Mesenchymal stem cell (in vitro differentiated cells and primary cell): ENCODE measurements around the gene MAPK6.

ENCODE experiments used
- DNase-seq: peaks from one replicate; pipeline ENCODE4 v3.0.0-alpha.2; 2013
- H2AFZ ChIP-seq: one replicate; pipeline ENCODE4 v1.6.1; 2013; ENCODE audit warnings: low read depth, mild to moderate bottlenecking, control low read depth, inconsistent platforms, low read length, moderate library complexity
- H2AK5ac ChIP-seq: 2 replicates; pipeline ENCODE4 v1.6.1; 2013; ENCODE audit warnings: low read length, moderate library complexity, mild to moderate bottlenecking, inconsistent platforms; ENCODE audit not compliant: severe bottlenecking
- H2BK120ac ChIP-seq: one replicate; pipeline ENCODE4 v1.6.1; 2013; ENCODE audit warnings: low read depth, mild to moderate bottlenecking, inconsistent platforms, low read length, moderate library complexity
- H2BK12ac ChIP-seq, 2 experiments: one replicate each; pipeline ENCODE4 v1.6.1; 2013; ENCODE audit warnings: inconsistent platforms in 2 of 2, low read length in 2 of 2, mild to moderate bottlenecking in 2 of 2, moderate library complexity in 2 of 2, control low read depth in 1 of 2
- H2BK15ac ChIP-seq: one replicate; pipeline ENCODE4 v1.6.1; 2013; ENCODE audit warnings: mild to moderate bottlenecking, low read depth, inconsistent platforms; ENCODE audit not compliant: poor library complexity, severe bottlenecking
- H2BK5ac ChIP-seq: 2 replicates; pipeline ENCODE4 v1.6.1; 2013; ENCODE audit warnings: low read depth, mild to moderate bottlenecking, low read length, control low read depth, inconsistent platforms; ENCODE audit not compliant: poor library complexity, severe bottlenecking
- H3K14ac ChIP-seq, 2 experiments: one replicate each; pipeline ENCODE4 v1.6.1; 2013; ENCODE audit warnings: inconsistent platforms in 2 of 2, low read length in 2 of 2, control low read depth in 1 of 2, mild to moderate bottlenecking in 1 of 2, moderate library complexity in 1 of 2
- H3K18ac ChIP-seq, 2 experiments: one replicate each; pipeline ENCODE4 v1.6.1; 2013; ENCODE audit warnings: inconsistent platforms in 2 of 2, low read length in 2 of 2, control low read depth in 1 of 2, low read depth in 1 of 2, mild to moderate bottlenecking in 1 of 2
- H3K23ac ChIP-seq, 2 experiments: one replicate each; pipeline ENCODE4 v1.6.1; 2013; ENCODE audit warnings: inconsistent platforms in 2 of 2, low read length in 2 of 2, mild to moderate bottlenecking in 2 of 2, moderate library complexity in 2 of 2, control low read depth in 1 of 2
- H3K27ac ChIP-seq: 2 replicates; pipeline ENCODE4 v1.5.1; 2013; ENCODE audit warnings: mild to moderate bottlenecking, moderate library complexity, low read length, control low read depth, inconsistent platforms; ENCODE audit not compliant: poor library complexity, severe bottlenecking
- H3K27me3 ChIP-seq, 2 experiments: 2 replicates each; pipeline versions ENCODE4 v1.6.1 to v1.7.0; 2013; ENCODE audit warnings: low read length in 2 of 2, mild to moderate bottlenecking in 2 of 2, moderate library complexity in 2 of 2, control low read depth in 1 of 2, inconsistent platforms in 1 of 2; ENCODE audit not compliant: control insufficient read depth in 1 of 2, insufficient read depth in 1 of 2
- H3K36me3 ChIP-seq, 2 experiments: 2 replicates each; pipeline versions ENCODE4 v1.6.1 to v1.7.0; 2013; ENCODE audit warnings: low read length in 2 of 2, control low read depth in 1 of 2, inconsistent platforms in 1 of 2, low read depth in 1 of 2, mild to moderate bottlenecking in 1 of 2; ENCODE audit not compliant: insufficient read depth in 2 of 2, control insufficient read depth in 1 of 2
- H3K4ac ChIP-seq, 2 experiments: one replicate each; pipeline ENCODE4 v1.6.1; 2013; ENCODE audit warnings: inconsistent platforms in 2 of 2, low read length in 2 of 2, mild to moderate bottlenecking in 2 of 2, moderate library complexity in 2 of 2, control low read depth in 1 of 2, low read depth in 1 of 2
- H3K4me1 ChIP-seq: 2 replicates; pipeline ENCODE4 v1.6.1; 2013; ENCODE audit warnings: low read depth, low read length, control low read depth; ENCODE audit not compliant: control insufficient read depth, insufficient read depth
- H3K4me2 ChIP-seq: 2 replicates; pipeline ENCODE4 v1.6.1; 2013; ENCODE audit warnings: low read length, mild to moderate bottlenecking, inconsistent platforms; ENCODE audit not compliant: poor library complexity, severe bottlenecking
- H3K4me3 ChIP-seq, 2 experiments: 2 replicates each; pipeline versions ENCODE4 v1.5.1 to v1.7.0; 2013; ENCODE audit warnings: low read length in 2 of 2, mild to moderate bottlenecking in 2 of 2, control low read depth in 1 of 2, low read depth in 1 of 2; ENCODE audit not compliant: insufficient read depth in 1 of 2
- H3K79me1 ChIP-seq: replicated peaks from 2 replicates; pipeline ENCODE4 v1.6.1; 2013; ENCODE audit warnings: mild to moderate bottlenecking, control low read depth, low read length, inconsistent platforms; ENCODE audit not compliant: poor library complexity, severe bottlenecking
- H3K9ac ChIP-seq: 2 replicates; pipeline ENCODE4 v1.7.0; 2013; ENCODE audit warnings: mild to moderate bottlenecking, low read length, moderate library complexity
- H3K9me3 ChIP-seq: 2 replicates; pipeline ENCODE4 v1.7.0; 2013; ENCODE audit warnings: mild to moderate bottlenecking, low read length; ENCODE audit not compliant: control insufficient read depth
- H4K8ac ChIP-seq: one replicate; pipeline ENCODE4 v1.6.1; 2013; ENCODE audit warnings: inconsistent platforms, mild to moderate bottlenecking, low read length, moderate library complexity
- H4K91ac ChIP-seq: one replicate; pipeline ENCODE4 v1.6.1; 2013; ENCODE audit warnings: mild to moderate bottlenecking, low read length, inconsistent platforms
- WGBS: methylation state at CpG from one replicate; pipeline ENCODE4 v1.1.7; 2013; ENCODE audit warnings: mixed read lengths; 5-methylcytosine and 5-hydroxymethylcytosine counted together

Gene MAPK6

GRCh38 chr15:52014616-52015015, 4.4 kb upstream of the MAPK6 start:
- H2BK5ac ChIP-seq, result no peak overlapping the region
- H3K18ac ChIP-seq, result no peak overlapping the region
- H3K36me3 ChIP-seq, result no peaks in the 10 kb centered on the region
- no peak overlapping the region for H3K9ac ChIP-seq
- H3K79me1 ChIP-seq, result no peaks in the 10 kb centered on the region
- no peak for DNase-seq
- H2AFZ ChIP-seq, result no peak overlapping the region
- H3K23ac ChIP-seq, result no peak overlapping the region
- H3K27me3 ChIP-seq, result no peaks in the 10 kb centered on the region
- no peak overlapping the region for H2AK5ac ChIP-seq
- no peak overlapping the region for H4K91ac ChIP-seq
- no peak overlapping the region for H4K8ac ChIP-seq
- H3K9me3 ChIP-seq, result no peaks in the 10 kb centered on the region
- H3K4me1 ChIP-seq, result peaks cover 6% of the 10 kb centered on the region
- WGBS, result 100% methylated on average over 1 of the region's 1 CpG
- no peak overlapping the region for H2BK12ac ChIP-seq
- H3K4ac ChIP-seq, result no peak overlapping the region
- H2BK120ac ChIP-seq, result no peak overlapping the region
- no peak overlapping the region for H3K14ac ChIP-seq
- H3K4me2 ChIP-seq, result no peak overlapping the region
- no peak overlapping the region for H3K4me3 ChIP-seq
- no peak overlapping the region for H3K27ac ChIP-seq
- H2BK15ac ChIP-seq, result no peak overlapping the region

GRCh38 chr15:52016316-52016715, 2.7 kb upstream of the MAPK6 start:
- no peak overlapping the region for H2AFZ ChIP-seq
- no peaks in the 10 kb centered on the region for H3K9me3 ChIP-seq
- no peak overlapping the region for H3K4me2 ChIP-seq
- H2AK5ac ChIP-seq, result no peak overlapping the region
- H3K27me3 ChIP-seq, result no peaks in the 10 kb centered on the region
- no peak overlapping the region for H3K18ac ChIP-seq
- no peak overlapping the region for H3K4ac ChIP-seq
- H3K23ac ChIP-seq, result no peak overlapping the region
- no peak overlapping the region for H3K27ac ChIP-seq
- no peak overlapping the region for H3K4me3 ChIP-seq
- no peak overlapping the region for H2BK12ac ChIP-seq
- no peak overlapping the region for H3K14ac ChIP-seq
- H3K36me3 ChIP-seq, result no peaks in the 10 kb centered on the region
- no peak overlapping the region for H4K8ac ChIP-seq
- H3K4me1 ChIP-seq, result peaks cover 5% of the 10 kb centered on the region
- H3K9ac ChIP-seq, result no peak overlapping the region
- 98% methylated on average over 2 of the region's 2 CpGs for WGBS
- DNase-seq, result no peak
- H4K91ac ChIP-seq, result no peak overlapping the region
- no peak overlapping the region for H2BK15ac ChIP-seq
- H3K79me1 ChIP-seq, result no peaks in the 10 kb centered on the region
- H2BK120ac ChIP-seq, result no peak overlapping the region
- H2BK5ac ChIP-seq, result no peak overlapping the region

GRCh38 chr15:52018244-52018643, 775 bp upstream of the MAPK6 start:
- no peak overlapping the region for H3K4me2 ChIP-seq

GRCh38 chr15:52019394-52020220, 588 bp downstream of the MAPK6 start:
- peak overlapping the region; percentile 89 for H2BK120ac ChIP-seq
- H3K18ac ChIP-seq, result peak overlapping the region; percentile 91 to 99
- H2BK15ac ChIP-seq, result peak overlapping the region; percentile 89
- no peak overlapping the region for H2AK5ac ChIP-seq
- peak overlapping the region in 1 of 2 experiments; percentile 69 for H3K23ac ChIP-seq
- peak overlapping the region; percentile 87 to 94 for H3K4ac ChIP-seq
- peak overlapping the region; percentile 63 for H2AFZ ChIP-seq
- peak overlapping the region in 1 of 2 experiments; percentile 98 for H3K14ac ChIP-seq
- H4K8ac ChIP-seq, result peak overlapping the region; percentile 89
- H3K36me3 ChIP-seq, result peaks cover 0 to 1% of the 10 kb centered on the region in 2 experiments
- H3K9ac ChIP-seq, result peak overlapping the region; percentile 100
- peaks cover 13% of the 10 kb centered on the region for H3K4me1 ChIP-seq
- H3K4me2 ChIP-seq, result peak overlapping the region; percentile 64
- no peaks in the 10 kb centered on the region for H3K27me3 ChIP-seq
- peak; percentile 94 for DNase-seq
- peak overlapping the region; percentile 95 for H2BK5ac ChIP-seq
- H3K9me3 ChIP-seq, result no peaks in the 10 kb centered on the region
- peak overlapping the region; percentile 98 for H4K91ac ChIP-seq
- 2% methylated on average over 57 of the region's 100 CpGs for WGBS
- no peaks in the 10 kb centered on the region for H3K79me1 ChIP-seq
- peak overlapping the region; percentile 92 to 93 for H3K4me3 ChIP-seq
- peak overlapping the region in 1 of 2 experiments; percentile 52 for H2BK12ac ChIP-seq
- peak overlapping the region; percentile 92 for H3K27ac ChIP-seq

More at GRCh38 chr15:52018244-52018643, 775 bp upstream of the MAPK6 start:
- H2BK15ac ChIP-seq, result peak overlapping the region; percentile 86
- no peak overlapping the region for H3K23ac ChIP-seq
- H3K27me3 ChIP-seq, result no peaks in the 10 kb centered on the region
- H2BK12ac ChIP-seq, result peak overlapping the region in 1 of 2 experiments; percentile 10
- H3K9me3 ChIP-seq, result no peaks in the 10 kb centered on the region
- peak; percentile 48 for DNase-seq
- H3K4me3 ChIP-seq, result peak overlapping the region in 1 of 2 experiments; percentile 78
- H3K18ac ChIP-seq, result peak overlapping the region; percentile 92 to 98
- peak overlapping the region; percentile 96 for H4K91ac ChIP-seq
- no peaks in the 10 kb centered on the region for H3K36me3 ChIP-seq
- H2AK5ac ChIP-seq, result peak overlapping the region; percentile 81
- 77% methylated on average over 7 of the region's 7 CpGs for WGBS
- peaks cover 11% of the 10 kb centered on the region for H3K4me1 ChIP-seq
- H3K27ac ChIP-seq, result peak overlapping the region; percentile 85
- H3K79me1 ChIP-seq, result no peaks in the 10 kb centered on the region
- H2BK5ac ChIP-seq, result no peak overlapping the region
- no peak overlapping the region for H2AFZ ChIP-seq
- peak overlapping the region; percentile 93 for H4K8ac ChIP-seq
- no peak overlapping the region for H3K14ac ChIP-seq
- H3K9ac ChIP-seq, result peak overlapping the region; percentile 100
- H2BK120ac ChIP-seq, result peak overlapping the region; percentile 64
- peak overlapping the region; percentile 29 to 69 for H3K4ac ChIP-seq
